HG02610 (cell line): ENCODE results near the gene NPRL2.

ENCODE experiments used
- ATAC-seq: cut with Tn5 transposase; IDR thresholded peaks from one replicate; pipeline ENCODE4 v1.9.1; 2021; ENCODE audit warnings: mild to moderate bottlenecking, moderate library complexity; ENCODE audit not compliant: unreplicated experiment

Gene NPRL2

GRCh38 chr3:50350527-50351322 lies at the start of gene NPRL2, which contains the start of gene CYB561D2:
Gene NPRL2, minus strand, starts transcription at chr3:50350775. Its CDS starts 123 bp downstream, at chr3:50350652.
Gene CYB561D2, plus strand, starts transcription at chr3:50350862. Its CDS starts 572 bp downstream, at chr3:50351434.
- peak; percentile 85 for ATAC-seq

GRCh38 chr3:50396502-50396901 lies 45.9 kb upstream of the NPRL2 start:
- ATAC-seq, result no peak

GRCh38 chr3:50395070-50395860 lies 44.7 kb upstream of the NPRL2 start:
- ATAC-seq, result no peak

GRCh38 chr3:50393061-50393460 lies 42.5 kb upstream of the NPRL2 start:
- no peak for ATAC-seq

- no peak for ATAC-seq
Measured at GRCh38 chr3:50392101-50392715, 41.6 kb upstream of the NPRL2 start.

GRCh38 chr3:50390508-50391224 lies 40.1 kb upstream of the NPRL2 start:
- ATAC-seq, result no peak

GRCh38 chr3:50389414-50389767 lies 38.8 kb upstream of the NPRL2 start:
- ATAC-seq, result no peak

- no peak for ATAC-seq
Measured at GRCh38 chr3:50388720-50389413, 38.3 kb upstream of the NPRL2 start.

GRCh38 chr3:50388016-50388719 lies 37.6 kb upstream of the NPRL2 start:
- no peak for ATAC-seq

- no peak for ATAC-seq
Measured at GRCh38 chr3:50385754-50386153, 35.2 kb upstream of the NPRL2 start.

GRCh38 chr3:50383750-50384149 lies 33.2 kb upstream of the NPRL2 start:
- ATAC-seq, result no peak

- no peak for ATAC-seq
Measured at GRCh38 chr3:50382722-50383121, 32.1 kb upstream of the NPRL2 start.

GRCh38 chr3:50381383-50381782 lies 30.8 kb upstream of the NPRL2 start:
- no peak for ATAC-seq

- no peak for ATAC-seq
Measured at GRCh38 chr3:50380405-50381085, 30.0 kb upstream of the NPRL2 start.

- ATAC-seq, result no peak
Measured at GRCh38 chr3:50378757-50379156, 28.2 kb upstream of the NPRL2 start.

- no peak for ATAC-seq
Measured at GRCh38 chr3:50378024-50378423, 27.4 kb upstream of the NPRL2 start.

GRCh38 chr3:50375258-50375931 lies 24.8 kb upstream of the NPRL2 start:
- ATAC-seq, result no peak

- no peak for ATAC-seq
Measured at GRCh38 chr3:50374363-50375257, 24.0 kb upstream of the NPRL2 start.
